WTC11 (cell line): ENCODE measurements around the gene CPNE1.

Source experiments
- ARID4B ChIP-seq: sonication (generic); formaldehyde crosslinking; IDR thresholded peaks from 2 replicates; pipeline ENCODE4 v1.8.0; 2023; ENCODE audit warnings: missing genetic modification reagents, mild to moderate bottlenecking, borderline replicate concordance
- CREM ChIP-seq: sonication (generic); formaldehyde crosslinking; IDR thresholded peaks from 2 replicates; pipeline ENCODE4 v1.8.1; 2022; ENCODE audit warnings: mild to moderate bottlenecking, missing genetic modification reagents, moderate library complexity
- CTCF ChIP-seq: fragments of 200-600 bp; IDR thresholded peaks from 2 replicates; pipeline ENCODE4 v1.8.0; 2022; ENCODE audit warnings: antibody characterized with exemption
- FOXP1 ChIP-seq: sonication (generic); formaldehyde crosslinking; IDR thresholded peaks from 2 replicates; pipeline ENCODE4 v1.8.0; 2022; ENCODE audit warnings: missing genetic modification reagents, mild to moderate bottlenecking, moderate library complexity, borderline replicate concordance
- MAX ChIP-seq: sonication (generic); formaldehyde crosslinking; IDR thresholded peaks from 2 replicates; pipeline ENCODE4 v1.8.0; 2022; ENCODE audit warnings: mild to moderate bottlenecking, missing genetic modification reagents
- SP1 ChIP-seq: sonication (generic); formaldehyde crosslinking; conservative IDR thresholded peaks from 2 replicates; pipeline ENCODE4 v1.8.1; 2022; ENCODE audit warnings: missing genetic modification reagents
- ZNF263 ChIP-seq: sonication (generic); formaldehyde crosslinking; IDR thresholded peaks from 2 replicates; pipeline ENCODE4 v1.8.1; 2022; ENCODE audit warnings: low read depth, mild to moderate bottlenecking, moderate library complexity, missing genetic modification reagents
- ZNF281 ChIP-seq: sonication (generic); formaldehyde crosslinking; IDR thresholded peaks from 2 replicates; pipeline ENCODE4 v1.8.0; 2023; ENCODE audit warnings: mild to moderate bottlenecking, missing genetic modification reagents
- ZNF317 ChIP-seq: sonication (generic); formaldehyde crosslinking; IDR thresholded peaks from 2 replicates; pipeline ENCODE4 v1.8.1; 2023; ENCODE audit warnings: low read depth, mild to moderate bottlenecking, moderate library complexity, missing genetic modification reagents, borderline replicate concordance

GRCh38 chr20:35637276-35637675 lies 27.4 kb downstream of the CPNE1 start:
- TF ChIP-seq CTCF (no peak), FOXP1 (CRISPR knock-in tag) (no peak), ZNF281 (CRISPR knock-in tag) (no peak), CREM (CRISPR knock-in tag) (no peak), ZNF263 (CRISPR knock-in tag) (no peak), MAX (CRISPR knock-in tag) (no peak), SP1 (no peak), ARID4B (CRISPR knock-in tag) (no peak), ZNF317 (CRISPR knock-in tag) (no peak)
